PC-9 (cell line): ENCODE results near the gene GUCY1A2.

ENCODE experiments used
- CTCF ChIP-seq: fragments of 200-600 bp; sonication (generic); conservative IDR thresholded peaks from 2 replicates; pipeline ENCODE4 v1.6.1; 2017; ENCODE audit warnings: mixed run types, antibody characterized with exemption, mild to moderate bottlenecking, moderate library complexity
- EZH2 ChIP-seq: fragments of 200-600 bp; sonication (generic); IDR thresholded peaks from 2 replicates; pipeline ENCODE4 v1.8.0; 2017; ENCODE audit warnings: antibody characterized with exemption, low read depth

- TF ChIP-seq CTCF (no peak), EZH2 (no peak)
These were observed 169.8 kb downstream of the GUCY1A2 start for GRCh38 chr11:106848526-106848925.
